AG04449 (cell line): ENCODE data around the gene PRKCE.

Experiments
- CTCF ChIA-PET: fragments of 350-600 bp; formaldehyde crosslinking; extraction: SDS; loops from one replicate; lab custom pipeline; 2021; ENCODE audit warnings: antibody characterized with exemption; lab: Yijun Ruan, JAX
- POLR2A ChIA-PET: fragments of 400-600, 350-600 bp; formaldehyde crosslinking; extraction: SDS; loops from one replicate; lab custom pipeline; 2020; ENCODE audit warnings: antibody characterized with exemption, inconsistent platforms; lab: Yijun Ruan, JAX
- DNase-seq: peaks from one replicate; pipeline ENCODE4 v3.0.0-alpha.2; 2010; ENCODE audit warnings: low read depth, low spot score
- H3K4me3 ChIP-seq: 2 replicates; pipeline ENCODE4 v1.5.1; 2011; ENCODE audit warnings: low read depth, mild to moderate bottlenecking, control low read depth, low read length
- CTCF ChIP-seq: IDR thresholded peaks from one replicate; pipeline ENCODE4 v1.5.1; 2011; ENCODE audit warnings: mild to moderate bottlenecking, moderate library complexity, low read length, control low read depth, inconsistent platforms; ENCODE audit not compliant: insufficient read depth; ENCODE audit errors: missing control alignments

The PRKCE gene

GRCh38 chr2:45839508-45840251, 188.2 kb downstream of the PRKCE start:
- H3K4me3 ChIP-seq: no peak overlapping the region
- POLR2A ChIA-PET: no interaction called here
- TF ChIP-seq CTCF: no peak
- DNase-seq: no peak
- CTCF ChIA-PET: no interaction called here

GRCh38 chr2:45840481-45840880, 189.0 kb downstream of the PRKCE start:
- TF ChIP-seq CTCF: no peak
- DNase-seq: no peak
- ChIA-PET CTCF (interaction anchor here (1.3 kb wide), 1 partner anchor 22 kb away, joined by 3 read pairs; no protein-coding TSS in a partner anchor), POLR2A (no interaction called here)
- no peak overlapping the region for H3K4me3 ChIP-seq

GRCh38 chr2:45841752-45842407, 190.4 kb downstream of the PRKCE start:
- DNase-seq: no peak
- ChIA-PET CTCF (interaction anchor here (1.3 kb wide), 1 partner anchor 23 kb away, joined by 3 read pairs; no protein-coding TSS in a partner anchor), POLR2A (no interaction called here)
- no peak for TF ChIP-seq CTCF
- no peak overlapping the region for H3K4me3 ChIP-seq

GRCh38 chr2:45843136-45843535, 191.7 kb downstream of the PRKCE start:
- CTCF ChIA-PET: interaction anchor here (0.9 to 1.9 kb wide), 3 partner anchors 9 to 65 kb away, joined by 3 to 4 read pairs (median 3); no protein-coding TSS in a partner anchor
- no peak for TF ChIP-seq CTCF

GRCh38 chr2:45844796-45845457, 193.5 kb downstream of the PRKCE start:
- no peak for DNase-seq
- ChIA-PET CTCF (interaction anchor here (1.4 to 1.9 kb wide), 3 partner anchors 11 to 66 kb away, joined by 3 to 4 read pairs (median 4); no protein-coding TSS in a partner anchor), POLR2A (no interaction called here)
- H3K4me3 ChIP-seq: no peak overlapping the region
- no peak for TF ChIP-seq CTCF

More at GRCh38 chr2:45843136-45843535, 191.7 kb downstream of the PRKCE start:
- POLR2A ChIA-PET: no interaction called here
- no peak for DNase-seq
- no peak overlapping the region for H3K4me3 ChIP-seq
